H1 (cell line): ENCODE data around the gene GRIK4. TPM values are rescaled to one million over a fixed set of nuclear protein-coding genes. Genes with fewer than 3 reads are reported as not detected.
A peak's percentile ranks its signal among the peaks of the same experiment; 100 is the strongest.

Experiments
- CTCF ChIA-PET: fragments of 300-600 bp; sonication (Branson Sonifier 250); formaldehyde crosslinking; loops from one replicate; lab custom pipeline; 2021; ENCODE audit not compliant: partially characterized antibody; lab: Charles Lee
- POLR2A ChIA-PET: fragments of 300-600 bp; sonication (Branson Sonifier 250); formaldehyde crosslinking; loops from one replicate; lab custom pipeline; 2021; ENCODE audit warnings: inconsistent platforms; ENCODE audit not compliant: partially characterized antibody; lab: Charles Lee
- DNase-seq, 2 experiments: peaks; one replicate each; pipeline versions ENCODE4 v3.0.0 to v3.0.0-alpha.2; 2010 to 2022; ENCODE audit warnings: low spot score in 2 of 2, low read depth in 1 of 2, mixed read lengths in 1 of 2
- FAIRE-seq: peaks from 2 replicates; lab custom pipeline; 2011; peaks lifted over from hg19 to GRCh38; lab: Jason Lieb, UNC
- H2AFZ ChIP-seq: 2 replicates; pipeline ENCODE4 v1.8.1; 2012; ENCODE audit warnings: low read length, inconsistent platforms
- H2AK5ac ChIP-seq: 2 replicates; pipeline ENCODE4 v1.6.1; 2013; ENCODE audit warnings: low read depth, low read length
- H2BK120ac ChIP-seq: replicated peaks from 2 replicates; pipeline ENCODE3; 2013; ENCODE audit warnings: low read depth, low read length, inconsistent platforms
- H2BK12ac ChIP-seq: 2 replicates; pipeline ENCODE4 v1.6.1; 2013; ENCODE audit warnings: low read depth, low read length
- H2BK15ac ChIP-seq: 2 replicates; pipeline ENCODE4 v1.6.1; 2013; ENCODE audit warnings: low read length
- H2BK20ac ChIP-seq: 2 replicates; pipeline ENCODE4 v1.6.1; 2013; ENCODE audit warnings: low read length
- H2BK5ac ChIP-seq: 2 replicates; pipeline ENCODE4 v1.6.1; 2013; ENCODE audit warnings: low read depth, low read length
- H3K14ac ChIP-seq: 2 replicates; pipeline ENCODE4 v1.6.1; 2013; ENCODE audit warnings: inconsistent platforms; ENCODE audit not compliant: insufficient read length
- H3K18ac ChIP-seq: 2 replicates; pipeline ENCODE4 v1.6.1; 2013; ENCODE audit warnings: low read length; ENCODE audit errors: extremely low read depth
- H3K23ac ChIP-seq: 2 replicates; pipeline ENCODE4 v1.6.1; 2013; ENCODE audit warnings: inconsistent platforms; ENCODE audit not compliant: insufficient read length
- H3K23me2 ChIP-seq: 2 replicates; pipeline ENCODE4 v1.6.1; 2013; ENCODE audit warnings: low read depth, low read length
- H3K27ac ChIP-seq: 2 replicates; pipeline ENCODE4 v1.6.1; 2011; ENCODE audit warnings: low read depth, low read length, inconsistent platforms
- H3K27me3 ChIP-seq, 4 experiments: replicated peaks in 1 of 4; 1 replicate in 1 of 4; 2 replicates in 3 of 4; pipeline versions ENCODE4 v1.6.1 to v1.8.1; 2011 to 2013; ENCODE audit warnings: low read length in 3 of 4, mild to moderate bottlenecking in 3 of 4, inconsistent platforms in 2 of 4, mixed read lengths in 2 of 4, moderate library complexity in 1 of 4; ENCODE audit not compliant: control insufficient read depth in 3 of 4, insufficient read depth in 3 of 4; ENCODE audit errors: extremely low read depth in 1 of 4
- H3K36me3 ChIP-seq, 4 experiments: 2 replicates each; pipeline versions ENCODE4 v1.6.1 to v1.8.1; 2011 to 2013; ENCODE audit warnings: mild to moderate bottlenecking in 4 of 4, low read length in 3 of 4, moderate library complexity in 2 of 4, control low read depth in 1 of 4, inconsistent platforms in 1 of 4; ENCODE audit not compliant: insufficient read depth in 4 of 4, control insufficient read depth in 2 of 4
- H3K4ac ChIP-seq: replicated peaks from 2 replicates; pipeline ENCODE3; 2013; ENCODE audit warnings: low read length, low read depth, mixed read lengths, inconsistent platforms; ENCODE audit not compliant: insufficient read length
- H3K4me1 ChIP-seq, 4 experiments: replicated peaks in 1 of 4; 1 replicate in 1 of 4; 2 replicates in 3 of 4; pipeline versions ENCODE4 v1.6.1 to v1.8.1; 2011 to 2013; ENCODE audit warnings: low read length in 3 of 4, inconsistent platforms in 2 of 4, mixed read lengths in 1 of 4; ENCODE audit not compliant: insufficient read depth in 4 of 4, control insufficient read depth in 3 of 4
- H3K4me2 ChIP-seq, 2 experiments: 2 replicates each; pipeline versions ENCODE4 v1.6.1 to v1.8.1; 2011 to 2013; ENCODE audit warnings: low read depth in 2 of 2, low read length in 2 of 2, control low read depth in 1 of 2, inconsistent platforms in 1 of 2, mild to moderate bottlenecking in 1 of 2; ENCODE audit not compliant: insufficient read depth in 1 of 2
- H3K4me3 ChIP-seq, 4 experiments: fragments of 200-600, 300-600 bp in 1 of 4; sonication (generic), shearing (Covaris generic), sonication (Bioruptor Twin) in 1 of 4; 2 replicates each; pipeline versions ENCODE4 v1.5.1 to v1.8.1; 2011 to 2016; ENCODE audit warnings: low read length in 4 of 4, low read depth in 3 of 4, control low read depth in 2 of 4, inconsistent platforms in 2 of 4, mild to moderate bottlenecking in 2 of 4, mixed read lengths in 1 of 4, moderate library complexity in 1 of 4; ENCODE audit not compliant: insufficient read depth in 2 of 4; ENCODE audit errors: extremely low read depth in 1 of 4
- H3K56ac ChIP-seq: replicated peaks from 2 replicates; pipeline ENCODE3; 2013; ENCODE audit warnings: low read depth, mild to moderate bottlenecking, mixed read lengths, low read length, inconsistent platforms; ENCODE audit not compliant: insufficient read length
- H3K79me1 ChIP-seq: 2 replicates; pipeline ENCODE4 v1.6.1; 2013; ENCODE audit warnings: low read depth, low read length, control low read depth
- H3K79me2 ChIP-seq, 2 experiments: 2 replicates each; pipeline versions ENCODE4 v1.6.1 to v1.8.1; 2012 to 2013; ENCODE audit warnings: low read length in 2 of 2, mild to moderate bottlenecking in 2 of 2, inconsistent platforms in 1 of 2; ENCODE audit not compliant: insufficient read depth in 2 of 2, control insufficient read depth in 1 of 2
- H3K9ac ChIP-seq, 4 experiments: replicated peaks in 1 of 4; 1 replicate in 1 of 4; 2 replicates in 3 of 4; pipeline versions ENCODE4 v1.6.1 to v1.8.1; 2011 to 2013; ENCODE audit warnings: low read depth in 3 of 4, low read length in 3 of 4, control low read depth in 2 of 4, mild to moderate bottlenecking in 2 of 4, moderate library complexity in 2 of 4, inconsistent platforms in 1 of 4; ENCODE audit errors: extremely low read depth in 1 of 4
- H3K9me3 ChIP-seq, 2 experiments: 2 replicates each; pipeline versions ENCODE4 v1.6.1 to v1.8.1; 2012 to 2013; ENCODE audit warnings: mild to moderate bottlenecking in 2 of 2, moderate library complexity in 2 of 2, control low read depth in 1 of 2, inconsistent platforms in 1 of 2, low read depth in 1 of 2, low read length in 1 of 2, mixed read lengths in 1 of 2; ENCODE audit not compliant: insufficient read depth in 2 of 2
- H4K20me1 ChIP-seq, 2 experiments: replicated peaks in 1 of 2; 2 replicates each; pipeline versions ENCODE3 to v1.8.1; 2011 to 2013; ENCODE audit warnings: inconsistent platforms in 2 of 2, low read length in 2 of 2, mild to moderate bottlenecking in 1 of 2; ENCODE audit not compliant: insufficient read depth in 2 of 2, control insufficient read depth in 1 of 2
- H4K5ac ChIP-seq: 2 replicates; pipeline ENCODE4 v1.6.1; 2013; ENCODE audit warnings: low read length, low read depth, mixed read lengths, inconsistent platforms; ENCODE audit not compliant: insufficient read length
- H4K8ac ChIP-seq: 2 replicates; pipeline ENCODE4 v1.8.0; 2013; ENCODE audit warnings: mild to moderate bottlenecking, moderate library complexity, low read length, inconsistent platforms; ENCODE audit not compliant: insufficient read depth; ENCODE audit errors: extremely low read depth
- H4K91ac ChIP-seq: replicated peaks from 2 replicates; pipeline ENCODE3; 2013; ENCODE audit warnings: low read length, mixed read lengths, inconsistent platforms; ENCODE audit not compliant: insufficient read length
- CBX8 ChIP-seq: fragments of 300-800, 300-1000 bp; sonication (generic); IDR thresholded peaks from 2 replicates; pipeline ENCODE4 v1.7.1; 2016; ENCODE audit warnings: low read depth, low read length, borderline replicate concordance
- GABPA ChIP-seq: IDR thresholded peaks from 2 replicates; pipeline ENCODE4 v1.6.1; 2011; ENCODE audit warnings: mild to moderate bottlenecking, low read length, moderate library complexity, borderline replicate concordance; ENCODE audit not compliant: insufficient read depth
- TCF12 ChIP-seq: IDR thresholded peaks from 2 replicates; pipeline ENCODE4 v1.6.1; 2011; ENCODE audit warnings: low read depth, mild to moderate bottlenecking, low read length
- WGBS, 2 experiments: shearing (Covaris generic) in 1 of 2; methylation state at CpG; one replicate each; pipeline versions ENCODE4 v1.1.6 to v1.1.7; 2013 to 2015; ENCODE audit warnings: low lambda C conversion rate in 2 of 2, mixed read lengths in 2 of 2, inconsistent platforms in 1 of 2, low coverage in 1 of 2, missing lambda C conversion rate in 1 of 2; ENCODE audit not compliant: insufficient replicate concordance in 2 of 2, insufficient coverage in 1 of 2, insufficient read length in 1 of 2; ENCODE audit errors: extremely low coverage in 1 of 2, missing lambda C conversion rate in 1 of 2; 5-methylcytosine and 5-hydroxymethylcytosine counted together
- polyA plus RNA-seq, 7 experiments: library from polyadenylated mRNA; depleted of rRNA in 3 of 7; stranded (reverse) in 5 of 7; unstranded in 2 of 7; fragments of >200 nt in 5 of 7; fragments of 200-250 nt in 2 of 7; gene quantifications; 1 replicate in 5 of 7; 2 replicates in 1 of 7; 4 replicates in 1 of 7; pipeline versions ENCODE4 v1.2.1 to v1.2.3, GENCODE V29; 2011 to 2013; ENCODE audit warnings: missing spikeins in 2 of 7, mixed read lengths in 2 of 7
- total RNA-seq: library from RNA; stranded (reverse); fragmentation: NEBNext Ultra II Directional; extraction: Animal tissue kit (Norgen Biotek cat#: 25700); gene quantifications from 2 replicates; pipeline ENCODE4 v1.2.1, GENCODE V29; 2021

Gene GRIK4
- total and polyA plus RNA-seq, 2 of the 8 experiments (the other 6 are each of a cell fraction or from before 2014, with no cell fraction given) = 1.2 to 2.9 TPM

DNA sequence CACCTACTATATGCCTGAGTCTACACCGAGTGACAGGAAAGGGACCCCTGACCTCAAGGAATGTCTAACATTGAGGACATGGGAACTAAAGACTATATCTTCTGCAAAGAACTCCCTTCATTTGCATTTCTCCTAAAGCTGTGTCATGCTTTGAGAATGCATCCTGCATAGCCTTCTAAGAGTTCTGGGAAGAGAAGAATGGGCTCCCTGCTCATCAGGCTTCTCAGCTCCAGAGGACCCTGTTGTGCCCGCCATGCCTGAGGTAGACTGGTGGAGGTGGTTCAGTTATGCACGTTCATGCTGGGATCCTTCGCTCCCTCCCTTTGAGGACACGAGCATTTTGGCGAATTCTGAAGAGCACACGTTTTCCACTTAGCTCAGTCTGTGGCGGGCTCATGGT, 63.3 kb downstream of the GRIK4 start:
- Histone ChIP-seq H2BK12ac (peak overlapping the region; percentile 39; the same call in 1 of the 2 replicates), H3K79me2 (no peaks in the 10 kb centered on the region), H3K36me3 (no peaks in the 10 kb centered on the region), H3K14ac (no peak overlapping the region), H4K91ac (no peak overlapping the region), H2BK15ac (no peak overlapping the region), H4K5ac (no peak overlapping the region), H3K4me3 (no peak overlapping the region), H3K4me1 (peaks cover 0 to 4% (median 2%) of the 10 kb centered on the region in 4 experiments; a peak in 3 of 7 replicates), H2BK20ac (no peak overlapping the region), H3K4ac (no peak overlapping the region), H3K18ac (no peak overlapping the region), H2AFZ (no peak overlapping the region), H3K79me1 (no peaks in the 10 kb centered on the region), H3K27ac (no peak overlapping the region), H3K23me2 (0 out of 2 replicates have a peak, but pooled peaks cover 2% of the 10 kb centered on the region), H3K27me3 (no peaks in the 10 kb centered on the region; a peak in 2 of 7 replicates), H3K23ac (no peak overlapping the region), H3K9me3 (no peaks in the 10 kb centered on the region), H4K20me1 (no peaks in the 10 kb centered on the region), H3K56ac (no peak overlapping the region), H2BK120ac (no peak overlapping the region), H2AK5ac (no peak overlapping the region), H2BK5ac (no peak overlapping the region), H3K9ac (no peak overlapping the region), H3K4me2 (no peak overlapping the region), H4K8ac (no peak overlapping the region)
- FAIRE-seq = no peak
- WGBS, 2 experiments = 91% methylated on average over 8 of the region's 8 CpGs; no CpG with 5 or more reads in 1 of the 2 experiments
- ChIA-PET CTCF (interaction anchor here (0.7 to 2.6 kb wide), 5 partner anchors 9 to 64 kb away, joined by 3 to 7 read pairs (median 4); no protein-coding TSS in a partner anchor), POLR2A (interaction anchor here (2.4 kb wide), 1 partner anchor 11 kb away, joined by 8 read pairs; no protein-coding TSS in a partner anchor)
- DNase-seq = no peak
- TF ChIP-seq GABPA (no peak), CBX8 (no peak), TCF12 (no peak)
